NCI-H1417 treated with DMSO at 0.1 percent for 48 hours (cell line): ENCODE results near the gene MEF2D.
A peak's percentile ranks its signal among the peaks of the same experiment; 100 is the strongest.

Experiments
- DNase-seq: peaks from one replicate; lab custom pipeline; 2025; lab: John Stamatoyannopoulos, UW

The MEF2D gene

GRCh38 chr1:156425943-156426342 is 74.6 kb downstream of the MEF2D start:
- DNase-seq, result no peak

- no peak for DNase-seq
Measured at GRCh38 chr1:156424806-156425432, 75.7 kb downstream of the MEF2D start.

- DNase-seq, result no peak
Measured at GRCh38 chr1:156423422-156424352, 76.9 kb downstream of the MEF2D start.

- no peak for DNase-seq
Measured at GRCh38 chr1:156422602-156423091, 77.9 kb downstream of the MEF2D start.

- DNase-seq, result no peak
Measured at GRCh38 chr1:156421939-156422601, 78.5 kb downstream of the MEF2D start.

GRCh38 chr1:156421062-156421938 is 79.3 kb downstream of the MEF2D start:
- peak; percentile 11 for DNase-seq

- DNase-seq, result no peak
Measured at GRCh38 chr1:156420205-156421061, 80.1 kb downstream of the MEF2D start.

- no peak for DNase-seq
Measured at GRCh38 chr1:156419854-156420204, 80.7 kb downstream of the MEF2D start.

- DNase-seq, result no peak
Measured at GRCh38 chr1:156418416-156419070, 82.0 kb downstream of the MEF2D start.

- no peak for DNase-seq
Measured at GRCh38 chr1:156417401-156418020, 83.1 kb downstream of the MEF2D start.

GRCh38 chr1:156416993-156417392 is 83.6 kb downstream of the MEF2D start:
- no peak for DNase-seq

- no peak for DNase-seq
Measured at GRCh38 chr1:156414461-156415064, 86.0 kb downstream of the MEF2D start.
